PC-3 (cell line): ENCODE results near the gene GBE1. TPM values are rescaled to one million over a fixed set of nuclear protein-coding genes. Genes with fewer than 3 reads are reported as not detected.

Experiments
- ATAC-seq: fragments of 200-7000 bp; cut with Tn5 transposase; 2 replicates; pipeline ENCODE4 v1.9.1; 2020; ENCODE audit warnings: mild to moderate bottlenecking, moderate library complexity
- BruUV-seq: library from RNA; stranded (reverse); fragments of 400-500 nt; replicated peaks from 2 replicates; lab custom pipeline; 2021; lab: Mats Ljungman, UMichigan
- CTCF ChIA-PET: fragments of 300-600 bp; sonication (Branson Sonifier 250); formaldehyde crosslinking; loops from one replicate; lab custom pipeline; 2022; ENCODE audit warnings: antibody characterized with exemption; lab: Charles Lee
- POLR2A ChIA-PET: fragments of 300-600 bp; sonication (Branson Sonifier 250); formaldehyde crosslinking; loops from one replicate; lab custom pipeline; 2022; ENCODE audit warnings: antibody characterized with exemption; ENCODE audit not compliant: unreplicated experiment; lab: Charles Lee
- DNase-seq: peaks from one replicate; pipeline ENCODE4 v3.0.0-alpha.2; 2015
- H2AFZ ChIP-seq: fragments of 300-600 bp; sonication (generic); 2 replicates; pipeline ENCODE4 v1.6.0; 2016; ENCODE audit warnings: antibody characterized with exemption, low read length
- H3F3A ChIP-seq: fragments of 300-600 bp; sonication (generic); one replicate; pipeline ENCODE4 v1.6.0; 2017; ENCODE audit warnings: antibody characterized with exemption, low read length, control low read depth, mild to moderate bottlenecking; ENCODE audit not compliant: unreplicated experiment
- H3K27ac ChIP-seq: fragments of 300-600 bp; sonication (generic); 2 replicates; pipeline ENCODE4 v1.5.1; 2016; ENCODE audit warnings: mild to moderate bottlenecking, low read length
- H3K27me3 ChIP-seq: fragments of 300-600 bp; sonication (generic); 2 replicates; pipeline ENCODE4 v1.6.1; 2016; ENCODE audit warnings: low read length, mixed read lengths
- H3K36me3 ChIP-seq: fragments of 300-600 bp; sonication (generic); 2 replicates; pipeline ENCODE4 v1.6.1; 2016; ENCODE audit warnings: low read depth, mixed run types, low read length, mixed read lengths
- H3K4me1 ChIP-seq: fragments of 300-600 bp; sonication (generic); 2 replicates; pipeline ENCODE4 v1.5.1; 2016; ENCODE audit warnings: low read length; ENCODE audit not compliant: insufficient read depth
- H3K4me2 ChIP-seq: fragments of 300-600 bp; sonication (generic); 2 replicates; pipeline ENCODE4 v1.6.0; 2016; ENCODE audit warnings: low read length
- H3K4me3 ChIP-seq: fragments of 300-600 bp; sonication (generic); 2 replicates; pipeline ENCODE4 v1.5.1; 2016; ENCODE audit warnings: mild to moderate bottlenecking, low read length, mixed read lengths
- H3K79me2 ChIP-seq: fragments of 300-600 bp; sonication (generic); 2 replicates; pipeline ENCODE4 v1.6.1; 2017; ENCODE audit warnings: low read length, mixed read lengths
- H3K9ac ChIP-seq: fragments of 300-600 bp; sonication (generic); 2 replicates; pipeline ENCODE4 v1.6.0; 2016; ENCODE audit warnings: mild to moderate bottlenecking, low read length
- H3K9me2 ChIP-seq: fragments of 300-600 bp; sonication (generic); replicated peaks from 2 replicates; pipeline ENCODE4 v1.6.1; 2016; ENCODE audit warnings: mixed run types, low read length, mixed read lengths
- H3K9me3 ChIP-seq: fragments of 300-600 bp; sonication (generic); 2 replicates; pipeline ENCODE4 v1.6.1; 2016; ENCODE audit warnings: low read length, mixed read lengths
- H4K20me1 ChIP-seq: fragments of 300-600 bp; sonication (generic); 2 replicates; pipeline ENCODE4 v1.6.1; 2016; ENCODE audit warnings: low read length, mixed read lengths
- EZH2 ChIP-seq: fragments of 300-600 bp; sonication (generic); IDR thresholded peaks from one replicate; pipeline ENCODE4 v1.6.1; 2017; ENCODE audit warnings: antibody characterized with exemption, mild to moderate bottlenecking, low read length; ENCODE audit not compliant: unreplicated experiment
- EZH2phosphoT487 ChIP-seq: fragments of 300-600 bp; sonication (generic); IDR thresholded peaks from 2 replicates; pipeline ENCODE4 v1.6.1; 2018; ENCODE audit warnings: mild to moderate bottlenecking, antibody characterized with exemption, low read length, borderline replicate concordance
- intact Hi-C: fragments of 100-400 bp; cut with micrococcal nuclease; formaldehyde crosslinking; loops from 2 replicates; pipeline ENCODE4 v1.9.0; 2023
- total RNA-seq: library from RNA; depleted of rRNA; stranded (reverse); fragments of >200 nt; gene quantifications from 2 replicates; pipeline ENCODE4 v1.2.3, GENCODE V29; 2014
- TF ChIP-seq, protein P1 (sequence below): fragments of 300-600 bp; sonication (generic); conservative IDR thresholded peaks from 2 replicates; pipeline ENCODE4 v1.5.1; 2017; ENCODE audit warnings: antibody characterized with exemption, low read depth, mild to moderate bottlenecking, low read length

Gene GBE1
- total RNA-seq, 1 experiment from 2014 or later = 57.7 TPM

DNA sequence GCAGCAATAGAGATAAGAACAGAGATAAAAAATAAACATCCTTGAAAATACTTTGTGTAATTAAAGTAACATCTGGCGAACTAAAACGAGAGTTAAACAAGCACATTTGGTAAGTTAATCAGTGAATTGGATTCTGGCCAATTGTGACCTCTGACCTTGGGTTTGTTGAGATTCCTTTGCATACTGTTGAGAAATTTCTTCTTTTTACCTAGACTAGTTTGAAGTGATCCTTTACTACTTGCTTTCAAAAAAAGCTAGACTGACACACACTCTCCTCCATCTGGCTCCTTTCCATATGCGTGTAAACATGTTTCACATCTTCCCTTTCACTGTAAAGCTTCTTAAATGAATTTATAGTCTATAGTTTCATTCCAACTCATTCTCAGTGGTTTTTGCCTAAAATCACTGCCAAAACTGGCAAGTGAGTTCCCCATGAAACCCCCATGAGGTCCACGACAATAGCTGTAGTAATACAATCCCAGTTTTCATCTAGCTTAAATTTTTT, 17.3 kb upstream of the GBE1 start:
- CTCF ChIA-PET = no interaction called here
- Histone ChIP-seq H3K9me3 (no peaks in the 10 kb centered on the region), H3K9me2 (no peaks in the 10 kb centered on the region), H3K4me3 (no peak overlapping the region), H3K4me2 (no peak overlapping the region), H4K20me1 (no peaks in the 10 kb centered on the region), H3K9ac (no peak overlapping the region), H3K79me2 (no peaks in the 10 kb centered on the region), H2AFZ (no peak overlapping the region), H3K27ac (no peak overlapping the region), H3F3A (no peaks in the 10 kb centered on the region), H3K4me1 (no peaks in the 10 kb centered on the region), H3K27me3 (no peaks in the 10 kb centered on the region), H3K36me3 (no peaks in the 10 kb centered on the region)
- ATAC-seq = no peak
- DNase-seq = no peak
- POLR2A ChIA-PET = no interaction called here
- no TSS peak for BruUV-seq
- intact Hi-C loops = no loop called here
- TF ChIP-seq, protein P1, sequence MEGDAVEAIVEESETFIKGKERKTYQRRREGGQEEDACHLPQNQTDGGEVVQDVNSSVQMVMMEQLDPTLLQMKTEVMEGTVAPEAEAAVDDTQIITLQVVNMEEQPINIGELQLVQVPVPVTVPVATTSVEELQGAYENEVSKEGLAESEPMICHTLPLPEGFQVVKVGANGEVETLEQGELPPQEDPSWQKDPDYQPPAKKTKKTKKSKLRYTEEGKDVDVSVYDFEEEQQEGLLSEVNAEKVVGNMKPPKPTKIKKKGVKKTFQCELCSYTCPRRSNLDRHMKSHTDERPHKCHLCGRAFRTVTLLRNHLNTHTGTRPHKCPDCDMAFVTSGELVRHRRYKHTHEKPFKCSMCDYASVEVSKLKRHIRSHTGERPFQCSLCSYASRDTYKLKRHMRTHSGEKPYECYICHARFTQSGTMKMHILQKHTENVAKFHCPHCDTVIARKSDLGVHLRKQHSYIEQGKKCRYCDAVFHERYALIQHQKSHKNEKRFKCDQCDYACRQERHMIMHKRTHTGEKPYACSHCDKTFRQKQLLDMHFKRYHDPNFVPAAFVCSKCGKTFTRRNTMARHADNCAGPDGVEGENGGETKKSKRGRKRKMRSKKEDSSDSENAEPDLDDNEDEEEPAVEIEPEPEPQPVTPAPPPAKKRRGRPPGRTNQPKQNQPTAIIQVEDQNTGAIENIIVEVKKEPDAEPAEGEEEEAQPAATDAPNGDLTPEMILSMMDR = no peak
- TF ChIP-seq EZH2phosphoT487 (no peak), EZH2 (no peak)

DNA sequence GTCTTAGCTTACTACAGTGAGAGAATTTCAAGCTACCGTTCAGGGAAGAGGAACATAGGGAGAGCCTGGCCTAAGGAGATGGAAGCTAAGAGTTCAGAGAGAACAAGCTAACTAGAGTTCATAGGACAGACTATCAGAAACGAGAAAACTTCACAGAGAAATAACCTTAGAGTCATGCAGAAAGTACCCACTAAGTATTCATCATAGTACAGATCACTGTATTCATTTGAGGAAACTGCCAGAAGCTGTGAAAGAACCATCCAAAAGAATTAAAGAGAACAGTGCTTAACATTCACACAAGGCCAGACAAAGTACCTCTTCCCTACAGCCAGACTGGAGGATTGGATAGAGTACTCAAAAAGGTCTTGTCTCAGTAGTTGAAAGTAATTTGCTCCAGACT, 15.2 kb upstream of the GBE1 start:
- Histone ChIP-seq H2AFZ (no peak overlapping the region), H3K36me3 (no peaks in the 10 kb centered on the region), H3K9me2 (no peaks in the 10 kb centered on the region), H3K9me3 (no peaks in the 10 kb centered on the region), H3K79me2 (no peaks in the 10 kb centered on the region), H3F3A (no peaks in the 10 kb centered on the region), H3K27ac (no peak overlapping the region), H4K20me1 (no peaks in the 10 kb centered on the region), H3K9ac (no peak overlapping the region), H3K27me3 (no peaks in the 10 kb centered on the region), H3K4me1 (no peaks in the 10 kb centered on the region), H3K4me2 (no peak overlapping the region), H3K4me3 (no peak overlapping the region)
- no TSS peak for BruUV-seq
- intact Hi-C loops = no loop called here
- ChIA-PET POLR2A (interaction anchor here (0.6 kb wide), 1 partner anchor 217 kb away, joined by 5 read pairs; no protein-coding TSS in a partner anchor), CTCF (no interaction called here)
- no peak for TF ChIP-seq EZH2phosphoT487
- TF ChIP-seq, protein P1 = no peak
- no peak for TF ChIP-seq EZH2
- DNase-seq (no peak), ATAC-seq (no peak)

DNA sequence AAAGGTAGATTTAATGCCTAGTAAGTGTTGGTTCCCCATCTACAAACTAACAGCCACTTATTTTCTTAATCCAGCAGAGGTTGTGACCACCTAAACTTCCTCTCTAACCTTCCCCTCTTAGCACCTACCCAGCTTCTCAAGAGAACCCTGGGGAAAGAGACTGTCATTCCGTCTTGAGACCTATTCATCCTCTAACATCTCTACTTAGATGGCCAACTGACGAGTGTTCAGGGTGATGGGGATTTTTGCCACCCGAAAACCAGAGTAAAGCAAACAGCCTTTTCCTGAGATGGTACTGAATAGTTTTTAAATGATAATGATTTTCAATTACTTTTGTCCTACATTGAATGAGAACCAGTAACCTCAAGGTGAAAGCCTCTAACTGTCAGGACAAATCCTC, 9.3 kb upstream of the GBE1 start:
- Histone ChIP-seq H3K4me1 (no peaks in the 10 kb centered on the region), H3F3A (no peaks in the 10 kb centered on the region), H3K36me3 (no peaks in the 10 kb centered on the region), H4K20me1 (no peaks in the 10 kb centered on the region), H3K4me3 (no peak overlapping the region), H3K79me2 (no peaks in the 10 kb centered on the region), H3K9ac (no peak overlapping the region), H3K9me2 (no peaks in the 10 kb centered on the region), H3K9me3 (no peaks in the 10 kb centered on the region), H3K27me3 (no peaks in the 10 kb centered on the region), H3K27ac (no peak overlapping the region), H3K4me2 (no peak overlapping the region), H2AFZ (no peak overlapping the region)
- no TSS peak for BruUV-seq
- TF ChIP-seq, protein P1 = no peak
- no peak for TF ChIP-seq EZH2
- no peak for TF ChIP-seq EZH2phosphoT487
- intact Hi-C loops = no loop called here
- DNase-seq = no peak
- ChIA-PET CTCF (no interaction called here), POLR2A (no interaction called here)
- ATAC-seq = no peak
